HG02852 (cell line): ENCODE data around the gene MAP3K2.

ENCODE experiments used
- ATAC-seq: cut with Tn5 transposase; IDR thresholded peaks from one replicate; pipeline ENCODE4 v1.9.1; 2021; ENCODE audit warnings: mild to moderate bottlenecking, moderate library complexity; ENCODE audit not compliant: unreplicated experiment

The MAP3K2 gene

DNA sequence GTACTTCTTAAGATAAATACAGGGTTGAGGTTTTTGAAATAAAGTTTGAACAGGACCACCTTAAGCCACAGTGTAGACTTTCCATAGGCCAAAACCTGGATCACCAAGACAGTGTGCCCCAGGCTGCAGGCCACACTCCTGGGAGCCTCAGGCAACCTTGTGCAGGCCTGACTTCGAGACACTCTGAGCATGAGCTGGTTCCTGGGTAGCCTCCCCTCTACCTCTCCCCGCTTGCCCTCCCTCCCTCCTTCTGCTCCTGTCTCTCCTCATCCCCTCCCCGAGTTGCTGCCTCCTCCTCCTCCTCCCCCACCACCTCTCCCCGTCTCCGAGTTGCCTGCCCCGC is 19.9 kb upstream of the MAP3K2 start:
- ATAC-seq, result peak; percentile 11

DNA sequence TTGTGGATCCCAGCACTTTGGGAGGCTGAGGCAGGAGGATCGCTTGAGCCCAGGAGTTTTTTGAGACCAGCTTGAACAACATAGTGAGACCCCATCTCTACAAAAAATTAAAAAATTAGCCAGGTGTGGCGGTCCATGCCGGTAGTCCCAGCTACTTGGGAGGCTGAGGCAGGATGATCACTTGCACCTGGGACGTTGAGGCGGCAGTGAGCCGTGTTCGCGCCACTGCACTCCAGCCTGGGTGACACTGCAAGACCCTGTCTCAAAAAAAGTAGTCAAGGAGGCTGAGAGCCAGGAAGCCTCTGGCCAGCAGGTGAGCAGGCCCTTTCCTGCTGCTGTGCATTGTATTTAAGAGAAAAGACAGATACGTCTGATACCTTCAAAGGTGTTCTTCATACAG is 19.3 kb upstream of the MAP3K2 start:
- no peak for ATAC-seq

DNA sequence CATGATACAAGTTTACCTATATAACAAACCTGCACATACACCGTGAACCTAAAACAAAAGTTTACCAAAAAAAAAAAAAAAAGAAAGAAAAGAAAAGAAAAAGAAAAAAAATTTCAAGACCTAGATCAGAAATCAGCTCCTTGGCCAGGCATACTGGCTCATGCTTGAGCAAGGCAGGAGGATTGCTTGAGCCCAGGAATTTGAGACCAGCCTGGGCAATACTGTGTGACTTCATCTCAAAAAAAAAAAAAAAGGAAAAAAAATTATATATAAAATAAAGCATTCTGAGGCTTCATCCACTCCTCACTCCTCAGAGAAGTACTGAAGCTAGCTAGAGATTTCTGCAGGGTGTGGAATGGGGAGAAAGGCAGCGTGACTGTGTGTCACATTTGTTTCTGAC is 18.7 kb upstream of the MAP3K2 start:
- no peak for ATAC-seq

DNA sequence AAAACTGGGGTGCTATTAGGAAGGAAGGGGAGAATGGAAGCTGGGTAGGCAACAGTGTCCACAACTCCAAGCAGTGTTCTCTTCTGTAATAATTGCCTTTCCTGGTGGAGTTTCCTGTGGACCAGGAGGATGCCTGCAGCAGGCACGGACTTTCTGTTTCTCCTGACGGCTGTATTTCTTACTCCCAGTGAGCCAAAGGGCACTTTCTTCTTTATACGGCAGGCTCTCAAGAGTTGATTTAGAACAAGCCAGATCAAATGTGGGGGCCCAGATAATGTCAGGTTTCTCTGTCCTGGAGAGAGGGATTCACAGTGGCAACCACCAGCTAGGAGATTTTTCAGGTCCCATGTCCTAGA is 17.5 kb upstream of the MAP3K2 start:
- ATAC-seq, result no peak

DNA sequence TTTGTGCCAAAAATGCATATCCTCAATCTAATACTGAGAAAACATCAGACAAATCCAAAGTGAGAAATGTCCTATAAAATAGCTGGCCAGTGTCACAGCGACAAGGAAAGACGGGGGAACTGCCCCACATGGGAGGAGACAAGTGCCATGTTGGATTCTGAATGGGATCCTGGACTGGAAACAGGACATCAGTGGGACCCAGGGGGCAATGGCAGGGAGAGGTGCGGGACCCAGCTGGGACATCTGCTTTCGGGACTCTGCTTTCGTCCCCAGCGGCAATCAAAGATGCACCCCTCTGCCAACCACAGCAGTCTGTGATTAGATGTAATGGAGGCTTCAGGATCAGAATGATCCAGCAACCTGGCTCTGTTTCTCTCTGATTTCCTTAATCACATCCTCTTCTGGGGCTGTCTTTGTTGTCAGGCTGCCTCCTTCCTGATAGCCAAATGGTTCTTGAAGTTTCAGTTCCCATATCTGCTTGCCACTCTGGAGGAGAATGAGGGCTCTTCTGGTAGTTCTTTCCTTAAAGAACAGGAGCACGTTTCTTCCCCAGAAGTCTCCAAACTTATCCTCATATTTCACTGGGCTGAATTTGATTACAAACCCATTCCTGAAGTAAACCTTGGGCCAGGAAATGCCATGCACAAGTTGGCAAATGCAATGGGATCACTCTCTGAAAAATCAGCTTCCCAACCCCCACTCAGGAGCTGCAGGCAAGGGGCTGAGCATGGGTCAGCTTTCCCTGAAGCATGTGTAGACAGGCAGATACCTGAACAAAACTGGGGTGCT is 16.9 kb upstream of the MAP3K2 start:
- ATAC-seq, result no peak

- no peak for ATAC-seq
These were observed 15.7 kb upstream of the MAP3K2 start for GRCh38 chr2:127403460-127403859.

- no peak for ATAC-seq
These were observed 14.3 kb upstream of the MAP3K2 start for GRCh38 chr2:127401757-127402695.

- no peak for ATAC-seq
These were observed 13.4 kb upstream of the MAP3K2 start for GRCh38 chr2:127400897-127401756.

DNA sequence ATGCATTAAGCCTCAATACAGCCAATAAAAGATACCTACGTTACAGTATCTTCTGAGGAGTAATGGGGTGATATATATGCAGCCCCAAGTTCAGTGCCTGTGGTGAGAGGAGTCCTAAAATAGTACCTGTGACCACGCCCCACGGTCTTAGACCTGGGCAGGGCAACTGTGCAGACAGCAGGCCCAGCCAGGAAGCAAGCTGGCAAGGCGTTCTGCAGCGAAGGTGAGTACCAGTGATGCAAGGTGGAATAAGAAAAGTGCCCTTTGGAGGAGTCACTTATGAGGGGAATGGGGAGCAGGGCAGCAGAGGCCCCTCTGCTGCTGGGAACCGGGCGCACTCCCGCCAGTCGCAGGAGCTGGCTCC is 12.7 kb upstream of the MAP3K2 start:
- ATAC-seq, result no peak

GRCh38 chr2:127398239-127398590 is 10.4 kb upstream of the MAP3K2 start:
- peak; percentile 91 for ATAC-seq

DNA sequence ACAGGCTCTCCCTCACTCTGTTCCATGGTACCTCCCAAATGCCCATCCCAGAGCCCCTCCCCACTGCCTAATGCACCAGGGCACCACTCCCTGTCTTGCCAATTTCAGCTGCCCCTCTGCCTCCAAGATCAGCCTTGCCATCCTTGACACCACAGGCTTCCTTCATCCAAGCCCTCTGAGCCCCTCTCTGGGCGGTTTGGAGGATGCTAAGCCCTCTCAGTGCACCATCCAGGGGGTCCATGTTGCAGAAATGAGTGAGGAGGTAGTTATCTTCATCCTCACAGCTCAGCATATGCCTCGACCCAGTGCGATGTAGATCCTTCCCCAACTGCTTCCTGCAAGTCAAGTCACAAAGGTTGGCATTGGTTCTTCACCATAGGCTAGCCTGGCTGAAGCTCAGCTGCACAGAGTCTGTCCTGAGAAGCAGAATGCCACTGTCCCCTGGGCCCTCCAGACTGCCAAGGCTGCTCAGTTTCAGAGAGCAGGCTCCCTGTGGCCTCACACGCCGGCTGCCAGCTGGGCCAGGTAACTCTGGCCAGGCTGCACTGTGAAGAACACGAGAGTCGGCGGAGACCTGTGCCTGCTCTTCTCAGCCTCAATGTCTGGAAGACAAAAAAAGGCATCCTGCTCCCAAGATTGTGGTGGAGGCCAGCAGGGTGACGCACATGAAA is 9.9 kb upstream of the MAP3K2 start:
- peak; percentile 5 for ATAC-seq

GRCh38 chr2:127394492-127394891 is 6.7 kb upstream of the MAP3K2 start:
- no peak for ATAC-seq

DNA sequence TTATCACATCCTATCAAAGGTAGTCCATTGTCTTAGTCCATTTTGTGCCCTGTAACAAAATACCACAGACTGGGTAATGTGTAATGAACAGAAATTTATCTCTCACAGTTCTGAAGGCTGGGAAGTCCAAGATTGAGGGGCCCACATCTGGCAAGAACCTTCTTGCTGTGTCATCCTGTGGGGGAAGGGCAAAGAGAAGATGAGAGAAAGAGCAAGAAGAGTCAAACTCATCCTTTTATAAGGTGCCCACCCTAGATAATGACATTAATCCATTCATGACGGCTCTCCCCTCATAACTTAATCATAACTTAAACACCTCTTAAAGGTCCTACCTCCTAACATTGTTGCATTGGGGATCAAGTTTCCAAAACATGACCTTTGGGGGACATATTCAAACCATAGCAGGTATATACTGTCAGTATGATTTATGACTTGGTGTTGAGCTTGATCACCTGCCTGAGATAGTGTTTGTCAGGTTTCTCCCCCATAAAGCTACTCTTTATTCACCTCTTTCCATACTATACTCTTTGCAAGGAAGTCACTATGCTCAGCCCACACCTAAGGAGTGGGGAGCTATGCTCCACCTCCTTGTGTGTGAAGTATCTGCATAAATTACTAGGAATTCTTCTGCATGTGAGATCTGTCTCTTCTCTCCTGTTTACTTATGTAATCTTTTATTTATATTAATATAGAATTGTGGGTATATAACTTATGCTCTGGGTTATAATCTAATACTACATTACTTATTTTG is 5.2 kb upstream of the MAP3K2 start:
- ATAC-seq, result no peak

GRCh38 chr2:127392133-127392827 is 4.5 kb upstream of the MAP3K2 start:
- ATAC-seq, result no peak

DNA sequence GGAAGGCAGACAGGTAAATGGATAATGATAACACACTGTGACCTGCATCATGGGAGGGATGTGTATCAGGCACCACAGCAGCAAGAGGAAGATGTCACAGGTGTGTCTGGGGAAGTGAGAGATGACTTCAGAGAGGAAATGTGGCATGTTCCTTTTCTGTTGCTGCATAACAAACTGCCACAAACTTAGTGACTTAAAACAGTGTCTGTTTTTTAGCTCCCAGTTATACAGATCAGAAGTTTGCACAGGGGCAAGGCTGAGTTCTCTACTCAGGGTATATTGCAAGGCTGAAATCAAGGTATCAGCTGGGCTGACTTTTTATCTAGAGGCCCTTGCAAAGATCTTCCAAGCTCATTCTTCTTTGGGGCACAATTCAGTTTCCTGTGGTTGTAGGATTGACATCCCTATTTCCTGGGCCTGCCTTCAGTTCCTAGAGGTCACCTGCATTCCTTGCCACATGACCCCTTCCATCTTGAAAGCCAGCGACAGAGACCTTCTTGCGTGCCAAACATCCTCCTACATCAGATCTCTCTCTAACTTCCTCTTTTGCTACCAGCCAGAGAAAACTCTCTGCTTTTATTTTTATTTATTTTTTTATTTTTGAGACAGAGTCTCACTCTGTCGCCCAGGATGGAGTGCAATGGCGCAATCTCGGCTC is 2.1 kb upstream of the MAP3K2 start:
- peak; percentile 15 for ATAC-seq

- peak; percentile 17 for ATAC-seq
These were observed 819 bp upstream of the MAP3K2 start for GRCh38 chr2:127388423-127389164.

GRCh38 chr2:127386764-127387654 is 766 bp downstream of the MAP3K2 start:
- ATAC-seq, result peak; percentile 70
